ENCODE data around the gene POLN.

POLN gene

GRCh38 chr4:2116687-2117400 is 125.1 kb downstream of the POLN start:
- no peak for DNase-seq (ENCODE audit: low spot score)

- DNase-seq (ENCODE audit: low spot score), result no peak
Measured at GRCh38 chr4:2105559-2105958, 136.4 kb downstream of the POLN start.

DNA sequence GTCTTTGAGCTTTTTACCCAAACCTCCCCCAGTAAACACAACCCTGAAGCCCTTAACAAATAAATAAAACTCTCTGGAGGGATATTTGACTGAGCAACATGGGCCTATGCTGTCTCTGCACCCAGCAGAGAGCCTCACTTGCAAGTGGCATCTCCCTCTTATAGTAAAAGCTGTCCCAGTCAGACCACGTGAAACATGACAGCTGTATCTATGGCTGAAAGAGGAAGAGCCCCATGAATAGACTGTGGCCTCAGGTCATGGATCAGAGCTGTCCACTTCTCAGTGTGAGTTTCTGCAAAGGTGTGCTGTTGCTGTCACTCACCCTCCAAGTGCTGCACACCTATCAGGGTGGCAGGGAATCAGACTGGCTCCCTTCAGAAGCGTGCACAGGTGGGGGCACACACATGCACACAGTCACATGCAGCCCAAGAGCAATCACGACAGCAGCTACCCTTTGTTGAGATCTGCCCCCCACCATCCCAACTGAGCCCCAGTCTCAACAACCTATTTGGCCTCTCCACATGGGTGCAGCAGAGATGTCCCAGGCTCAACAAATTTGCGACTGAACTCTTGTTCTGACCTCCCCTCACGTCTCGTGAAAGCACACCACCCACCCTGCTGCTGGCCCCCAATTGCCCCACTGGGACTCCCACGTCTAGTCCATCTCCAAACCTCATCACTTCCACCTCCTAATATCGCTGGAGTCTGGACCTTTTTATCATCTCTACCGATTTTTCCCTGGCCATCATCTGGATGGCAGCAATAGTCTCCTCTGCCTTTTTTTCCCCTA is 137.2 kb downstream of the POLN start:
- no peak for DNase-seq (ENCODE audit: low spot score)

DNA sequence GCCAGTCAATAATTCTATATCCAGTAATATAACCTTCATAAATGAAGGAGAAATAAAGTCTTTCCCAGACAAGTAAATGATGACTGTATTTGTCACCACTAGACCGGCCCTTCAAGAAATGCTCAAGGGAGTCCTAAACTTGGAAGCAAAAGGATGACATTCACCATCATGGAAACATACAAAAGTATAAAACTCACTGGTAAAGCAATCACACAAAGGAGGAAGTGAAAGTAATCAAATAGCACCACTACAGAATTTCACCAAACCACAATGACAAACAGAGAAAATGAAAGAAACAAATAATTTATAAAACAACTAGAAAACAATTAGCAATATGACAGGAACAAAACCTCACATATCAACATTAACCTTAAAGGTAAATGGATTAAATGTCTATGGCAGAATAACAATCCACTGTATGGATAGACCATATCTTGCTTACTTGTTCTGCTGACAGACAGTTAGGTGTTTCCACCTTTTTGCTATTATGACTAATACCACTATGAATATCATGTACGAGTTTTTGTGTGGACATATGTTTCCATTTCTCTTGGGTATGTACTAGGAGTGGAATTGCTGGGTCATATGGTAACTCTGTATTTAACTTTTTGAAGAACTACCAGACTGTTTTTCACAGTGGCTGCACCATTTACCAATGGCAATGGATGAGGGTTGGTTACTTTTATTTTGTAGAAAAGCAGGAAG is 137.9 kb downstream of the POLN start:
- DNase-seq (ENCODE audit: low spot score), result no peak

DNA sequence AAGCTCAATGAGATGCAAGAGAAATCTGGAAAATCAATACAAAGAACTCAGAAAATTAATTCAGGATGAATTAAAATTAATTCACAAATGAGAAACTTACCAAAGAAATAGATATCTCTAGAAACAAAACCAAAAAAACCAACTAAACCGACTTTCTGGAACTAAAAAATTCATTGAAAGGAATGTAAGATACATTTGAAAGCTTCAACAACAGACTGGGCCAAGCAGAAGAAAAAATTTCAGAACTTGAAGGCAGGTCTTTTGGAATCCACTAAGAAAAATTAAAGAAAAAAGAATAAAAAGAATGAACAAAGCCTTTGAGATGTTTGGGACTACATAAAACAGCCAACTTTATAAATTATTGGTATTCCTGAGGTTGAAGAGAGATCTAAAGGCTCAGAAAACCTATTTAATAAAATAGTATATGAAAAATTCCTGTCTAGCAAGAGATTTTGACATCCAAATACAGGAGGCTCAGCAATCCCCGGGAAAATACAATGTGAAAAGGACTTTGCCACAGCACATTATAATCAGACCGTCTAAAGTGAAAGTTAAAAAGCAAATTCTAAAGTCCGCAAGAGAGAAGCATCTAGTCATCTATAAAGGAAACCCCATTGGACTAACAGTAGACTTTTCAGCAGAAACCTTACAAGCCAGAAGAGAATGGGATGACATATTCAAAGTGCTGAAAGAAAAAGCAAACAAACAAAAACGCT is 138.6 kb downstream of the POLN start:
- DNase-seq (ENCODE audit: low spot score), result no peak

DNA sequence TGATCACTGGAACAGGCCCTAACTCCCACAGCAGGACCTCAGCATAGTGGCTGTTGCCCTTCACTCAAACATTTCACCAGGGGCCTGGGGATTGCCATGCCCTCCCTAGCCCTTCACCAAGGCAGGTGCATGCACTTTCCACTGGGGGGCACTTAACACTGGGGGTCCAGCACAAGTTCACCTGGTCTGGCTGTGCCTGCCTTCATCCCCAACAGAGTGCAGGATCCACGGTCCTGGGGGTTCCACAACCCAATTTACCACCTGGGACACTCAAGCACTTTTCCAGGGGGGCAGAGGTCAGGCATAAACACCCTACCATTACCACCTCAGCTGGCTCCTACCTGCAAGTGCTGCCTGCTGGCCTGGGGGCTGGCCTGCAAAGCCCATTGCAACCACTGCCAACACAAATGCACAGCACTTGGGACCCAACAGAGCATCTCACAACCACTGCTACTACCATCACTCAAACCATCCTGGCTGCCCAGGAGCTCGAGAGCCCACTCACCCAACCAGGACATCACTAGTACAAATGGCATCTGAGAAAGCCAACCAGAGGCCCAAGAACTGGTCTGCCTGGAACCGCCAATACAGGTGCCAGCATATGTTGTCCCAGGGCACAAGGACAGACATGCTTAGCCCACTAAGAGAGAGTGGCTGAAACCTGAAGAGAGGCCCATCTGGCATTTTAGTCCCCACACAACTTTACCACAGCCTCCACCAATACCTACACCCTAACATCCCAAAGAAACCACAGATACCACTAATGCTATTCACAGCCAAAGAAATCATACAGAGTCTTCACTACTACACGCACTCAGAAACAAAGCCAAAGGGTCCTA is 139.7 kb downstream of the POLN start:
- DNase-seq (ENCODE audit: low spot score), result no peak

DNA sequence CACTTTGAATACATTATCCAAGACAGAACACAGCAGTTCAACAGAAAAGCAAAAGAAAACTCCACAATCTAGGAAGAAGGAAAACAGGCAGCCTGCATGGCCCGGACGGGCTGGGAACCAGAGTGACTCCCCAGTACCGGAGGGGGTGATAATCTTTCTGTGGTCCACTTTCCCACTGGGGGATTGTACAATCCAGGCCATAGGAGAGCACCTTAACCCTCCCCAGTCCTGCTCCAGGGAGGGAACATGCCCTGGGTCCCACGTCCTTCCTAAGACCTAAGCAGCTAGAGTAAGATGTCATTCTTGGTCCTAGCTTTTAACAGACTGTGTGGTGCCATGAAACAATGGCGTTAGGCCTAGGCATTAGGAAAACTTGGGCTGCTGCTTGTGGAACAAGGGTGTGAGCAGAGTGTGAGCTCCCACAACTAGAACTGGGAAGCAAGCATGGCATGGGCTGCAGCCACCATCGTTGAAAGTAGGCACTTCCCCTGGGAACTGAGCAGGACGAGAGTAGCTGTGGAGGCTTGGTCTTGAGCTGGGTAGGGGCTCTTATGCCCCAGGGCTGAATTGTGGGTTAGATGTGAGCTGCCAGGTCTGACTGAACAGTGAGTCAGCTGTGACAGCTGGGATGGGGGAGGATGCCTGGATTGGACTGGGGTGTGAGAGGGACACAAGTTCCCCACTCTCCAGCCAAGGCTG is 140.4 kb downstream of the POLN start:
- DNase-seq (ENCODE audit: low spot score), result no peak

DNA sequence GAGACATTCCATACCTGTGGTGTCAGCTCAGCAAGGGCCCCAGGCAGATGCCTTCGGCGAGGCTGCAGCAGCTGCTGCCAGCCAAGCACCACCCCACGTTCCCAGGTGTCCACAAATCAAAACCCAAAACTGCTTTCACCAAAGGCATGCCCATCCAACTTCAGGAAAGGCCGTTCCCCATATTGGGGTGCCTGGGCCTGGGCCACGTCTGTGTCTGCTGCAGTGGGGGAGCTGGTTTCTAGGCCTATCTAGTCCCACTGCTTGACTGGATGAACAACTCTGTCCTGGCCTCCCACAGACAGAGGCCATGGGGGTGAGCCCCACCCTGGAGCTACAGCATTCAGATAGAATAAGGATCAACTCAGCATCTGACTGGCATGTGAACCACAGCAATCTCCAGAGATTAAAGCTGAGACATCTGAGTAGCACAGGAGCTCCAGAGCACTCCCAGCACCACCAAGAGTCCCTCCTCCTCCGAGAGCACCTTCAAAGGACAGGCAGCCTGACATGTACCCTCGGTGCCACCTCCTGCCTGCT is 145.8 kb downstream of the POLN start:
- DNase-seq (ENCODE audit: low spot score), result no peak

- DNase-seq (ENCODE audit: low spot score), result no peak
Measured at GRCh38 chr4:2095236-2096072, 146.5 kb downstream of the POLN start.

DNA sequence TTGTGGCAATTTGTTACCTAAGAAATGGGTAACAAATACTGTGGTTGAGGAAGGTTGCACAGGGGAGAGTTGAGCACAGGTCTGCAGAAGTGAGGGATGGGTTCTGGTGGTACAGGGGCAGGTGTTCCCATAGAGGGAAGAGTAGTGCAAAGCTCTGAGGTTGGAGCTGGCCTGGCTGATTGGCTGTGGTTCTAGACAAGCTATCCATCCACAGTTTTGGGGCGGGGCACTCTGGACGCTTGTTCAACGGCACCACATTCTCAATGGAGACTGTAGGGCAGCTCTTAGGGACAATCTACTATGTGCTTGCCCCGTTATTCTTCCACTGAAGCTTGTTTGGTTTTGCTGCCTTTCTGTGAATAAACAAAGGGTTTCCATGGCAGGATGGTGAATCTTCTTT is 147.4 kb downstream of the POLN start:
- no peak for DNase-seq (ENCODE audit: low spot score)

DNA sequence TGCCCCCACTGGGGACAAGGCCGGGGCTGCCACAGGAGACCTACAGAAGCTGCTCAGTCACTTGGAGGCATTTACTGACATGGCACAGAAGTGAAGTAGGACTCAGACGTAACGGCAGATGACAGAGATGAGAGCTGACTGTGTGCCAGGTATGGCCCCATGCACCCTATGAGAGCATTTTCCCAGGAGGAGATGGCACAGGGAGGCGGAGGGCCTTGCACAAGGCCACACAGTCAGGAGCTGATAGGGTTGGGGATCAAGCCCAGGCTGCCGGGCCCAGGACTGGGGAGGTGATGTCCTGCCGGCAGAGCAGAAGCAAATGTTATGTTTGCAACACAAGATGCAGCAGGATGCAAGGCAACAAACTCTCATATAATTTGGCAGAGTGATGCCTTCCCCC is 148.7 kb downstream of the POLN start:
- no peak for DNase-seq (ENCODE audit: low spot score)

DNA sequence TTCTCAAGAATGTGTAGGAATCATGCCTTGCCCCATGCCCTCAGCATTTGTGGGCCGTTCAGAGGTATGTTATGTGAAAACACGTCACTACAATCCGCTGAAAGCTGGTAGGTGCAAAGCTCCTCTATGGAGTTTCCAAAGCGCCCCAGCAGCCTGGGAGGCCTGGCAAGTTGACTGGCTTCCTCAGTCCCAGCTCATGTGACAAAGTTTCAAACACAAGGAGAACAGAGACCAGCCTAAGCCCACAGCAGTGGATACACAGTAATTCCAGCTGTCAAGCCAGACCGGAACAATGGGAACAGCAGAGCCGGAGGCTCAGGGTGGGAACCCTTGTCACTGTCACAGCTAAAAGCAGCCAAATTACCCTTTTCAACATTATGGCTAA is 149.3 kb downstream of the POLN start:
- DNase-seq (ENCODE audit: low spot score), result no peak

GRCh38 chr4:2091990-2092668 is 149.8 kb downstream of the POLN start:
- no peak for DNase-seq (ENCODE audit: low spot score)

- DNase-seq (ENCODE audit: low spot score), result no peak
Measured at GRCh38 chr4:2090642-2091041, 151.3 kb downstream of the POLN start.

GRCh38 chr4:2089222-2089621 is 152.7 kb downstream of the POLN start:
- DNase-seq (ENCODE audit: low spot score), result no peak

- DNase-seq (ENCODE audit: low spot score), result no peak
Measured at GRCh38 chr4:2087170-2087569, 154.8 kb downstream of the POLN start.

- DNase-seq (ENCODE audit: low spot score), result no peak
Measured at GRCh38 chr4:2085496-2085901, 156.4 kb downstream of the POLN start.

GRCh38 chr4:2084316-2084715 is 157.6 kb downstream of the POLN start:
- DNase-seq (ENCODE audit: low spot score), result no peak

- no peak for DNase-seq (ENCODE audit: low spot score)
Measured at GRCh38 chr4:2083826-2084160, 158.1 kb downstream of the POLN start.

Data from SK-N-DZ (cell line).